GM12875 (cell line): ENCODE measurements around the gene GFI1.
A peak's percentile ranks its signal among the peaks of the same experiment; 100 is the strongest.
"Not testable (repeated sequence)": the region's sequence is repeated elsewhere in the genome, so short reads cannot be mapped to it uniquely, and the experiment has no call there.

ENCODE experiments used
- H3K4me3 ChIP-seq: one replicate; pipeline ENCODE4 v1.5.1; 2011; ENCODE audit warnings: low read depth, low read length, control low read depth
- CTCF ChIP-seq: IDR thresholded peaks from 2 replicates; pipeline ENCODE4 v1.5.1; 2011; ENCODE audit warnings: low read depth, mild to moderate bottlenecking, control low read depth, inconsistent platforms, low read length, moderate library complexity, borderline replicate concordance; ENCODE audit not compliant: insufficient read depth

Gene GFI1

GRCh38 chr1:92486251-92487077, at the start of gene GFI1:
GFI1 (minus strand) TSS chr1:92486925; CDS start chr1:92483487, 3,438 bp downstream.
- H3K4me3 ChIP-seq: peak within 1 kb of the TSS; percentile 84
- TF ChIP-seq CTCF: no peak

GRCh38 chr1:92532371-92532770, 45.6 kb upstream of the GFI1 start:
- not testable (repeated sequence) for H3K4me3 ChIP-seq

- H3K4me3 ChIP-seq: not testable (repeated sequence)
These were observed 45.2 kb upstream of the GFI1 start for GRCh38 chr1:92531939-92532338.

GRCh38 chr1:92527670-92528069, 40.9 kb upstream of the GFI1 start:
- no peak for TF ChIP-seq CTCF
- H3K4me3 ChIP-seq: no peak overlapping the region

- H3K4me3 ChIP-seq: not testable (repeated sequence)
These were observed 38.3 kb upstream of the GFI1 start for GRCh38 chr1:92524944-92525590.

- TF ChIP-seq CTCF: no peak
- no peak overlapping the region for H3K4me3 ChIP-seq
These were observed 32.3 kb upstream of the GFI1 start for GRCh38 chr1:92519043-92519442.

GRCh38 chr1:92516574-92516973, 29.8 kb upstream of the GFI1 start:
- no peak for TF ChIP-seq CTCF
- no peak overlapping the region for H3K4me3 ChIP-seq

- no peak for TF ChIP-seq CTCF
These were observed 29.1 kb upstream of the GFI1 start for GRCh38 chr1:92515796-92516201.

More at GRCh38 chr1:92515796-92516201, 29.1 kb upstream of the GFI1 start:
- no peak overlapping the region for H3K4me3 ChIP-seq
